Parathyroid adenoma (tissue), 2 donors: Measurements from ENCODE around the gene RFT1.
A peak's percentile ranks its signal among the peaks of the same experiment; 100 is the strongest.

Experiments used
- H2AFZ ChIP-seq: fragments of 300-600 bp; sonication (generic); one replicate; pipeline ENCODE4 v1.7.0; 2017; ENCODE audit warnings: antibody characterized with exemption, mild to moderate bottlenecking
- H3K27ac ChIP-seq: fragments of 300-600 bp; sonication (generic); one replicate; pipeline ENCODE4 v1.7.0; 2017
- H3K27me3 ChIP-seq: fragments of 300-600 bp; sonication (generic); one replicate; pipeline ENCODE4 v1.7.0; 2017; ENCODE audit warnings: low read length; ENCODE audit not compliant: control insufficient read depth, insufficient read depth
- H3K36me3 ChIP-seq: fragments of 300-600 bp; sonication (generic); one replicate; pipeline ENCODE4 v1.7.0; 2017; ENCODE audit warnings: low read length; ENCODE audit not compliant: control insufficient read depth, insufficient read depth
- H3K4me1 ChIP-seq: fragments of 300-600 bp; sonication (generic); one replicate; pipeline ENCODE4 v1.7.0; 2017; ENCODE audit warnings: control low read depth
- H3K4me2 ChIP-seq: fragments of 300-600 bp; sonication (generic); one replicate; pipeline ENCODE4 v1.7.0; 2017; ENCODE audit warnings: low read length
- H3K4me3 ChIP-seq: fragments of 300-600 bp; sonication (generic); one replicate; pipeline ENCODE4 v1.7.0; 2017; ENCODE audit warnings: low read depth, low read length
- H3K79me2 ChIP-seq: fragments of 300-600 bp; sonication (generic); one replicate; pipeline ENCODE4 v1.7.0; 2017; ENCODE audit warnings: control low read depth
- H3K9ac ChIP-seq: fragments of 300-600 bp; sonication (generic); one replicate; pipeline ENCODE4 v1.7.0; 2017; ENCODE audit warnings: mild to moderate bottlenecking
- H3K9me3 ChIP-seq: fragments of 300-600 bp; sonication (generic); one replicate; pipeline ENCODE4 v1.7.0; 2017; ENCODE audit warnings: low read length; ENCODE audit not compliant: control insufficient read depth
- TF ChIP-seq, protein P1 (sequence below): fragments of 300-600 bp; sonication (generic); IDR thresholded peaks from one replicate; pipeline ENCODE4 v1.7.0; 2017; ENCODE audit warnings: antibody characterized with exemption, mild to moderate bottlenecking
- donor health status: primary hyperparathyroidism.

Gene RFT1

GRCh38 chr3:53149699-53150098 is 19.5 kb upstream of the RFT1 start:
- H3K27ac ChIP-seq = no peak overlapping the region
- H2AFZ ChIP-seq = no peak overlapping the region
- no peaks in the 10 kb centered on the region for H3K9me3 ChIP-seq
- H3K4me3 ChIP-seq = no peak overlapping the region
- H3K4me2 ChIP-seq = no peak overlapping the region
- H3K4me1 ChIP-seq = peaks cover 20% of the 10 kb centered on the region
- TF ChIP-seq, protein P1, sequence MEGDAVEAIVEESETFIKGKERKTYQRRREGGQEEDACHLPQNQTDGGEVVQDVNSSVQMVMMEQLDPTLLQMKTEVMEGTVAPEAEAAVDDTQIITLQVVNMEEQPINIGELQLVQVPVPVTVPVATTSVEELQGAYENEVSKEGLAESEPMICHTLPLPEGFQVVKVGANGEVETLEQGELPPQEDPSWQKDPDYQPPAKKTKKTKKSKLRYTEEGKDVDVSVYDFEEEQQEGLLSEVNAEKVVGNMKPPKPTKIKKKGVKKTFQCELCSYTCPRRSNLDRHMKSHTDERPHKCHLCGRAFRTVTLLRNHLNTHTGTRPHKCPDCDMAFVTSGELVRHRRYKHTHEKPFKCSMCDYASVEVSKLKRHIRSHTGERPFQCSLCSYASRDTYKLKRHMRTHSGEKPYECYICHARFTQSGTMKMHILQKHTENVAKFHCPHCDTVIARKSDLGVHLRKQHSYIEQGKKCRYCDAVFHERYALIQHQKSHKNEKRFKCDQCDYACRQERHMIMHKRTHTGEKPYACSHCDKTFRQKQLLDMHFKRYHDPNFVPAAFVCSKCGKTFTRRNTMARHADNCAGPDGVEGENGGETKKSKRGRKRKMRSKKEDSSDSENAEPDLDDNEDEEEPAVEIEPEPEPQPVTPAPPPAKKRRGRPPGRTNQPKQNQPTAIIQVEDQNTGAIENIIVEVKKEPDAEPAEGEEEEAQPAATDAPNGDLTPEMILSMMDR = no peak
- no peak overlapping the region for H3K9ac ChIP-seq
- peaks cover 9% of the 10 kb centered on the region for H3K79me2 ChIP-seq
- no peaks in the 10 kb centered on the region for H3K36me3 ChIP-seq
- H3K27me3 ChIP-seq = no peaks in the 10 kb centered on the region

DNA sequence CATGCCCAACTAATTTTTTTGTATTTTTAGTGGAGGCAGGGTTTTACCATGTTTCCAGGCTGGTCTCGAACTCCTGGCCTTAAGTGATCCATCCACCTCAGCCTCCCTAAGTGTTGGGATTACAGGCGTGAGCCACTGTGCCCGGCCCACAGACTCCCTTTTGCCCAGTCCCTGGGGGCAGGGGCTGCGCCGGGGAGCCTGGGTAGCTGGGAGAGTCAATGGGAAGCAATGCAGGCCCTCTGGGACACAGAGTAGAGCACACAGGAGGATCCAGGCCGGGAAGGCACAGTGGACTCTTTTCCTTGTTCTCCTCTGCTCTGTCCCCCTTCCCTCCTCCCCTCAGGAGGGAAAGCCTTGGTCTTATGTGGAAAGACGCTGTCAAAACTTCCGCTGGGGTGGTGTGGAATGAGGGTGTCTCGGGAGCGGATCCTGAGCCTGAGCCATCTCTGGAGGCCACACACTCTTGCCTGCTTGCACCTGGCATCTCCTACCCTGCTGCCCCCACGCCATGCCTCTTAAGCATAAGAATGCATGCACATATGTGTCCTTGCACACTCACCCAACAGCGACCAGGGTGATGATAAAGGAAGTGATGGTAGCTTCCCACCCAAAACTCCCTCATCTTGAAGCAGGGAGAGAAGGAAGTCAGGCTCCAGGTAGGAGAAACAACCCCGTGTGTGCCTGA is 18.9 kb upstream of the RFT1 start:
- Histone ChIP-seq H2AFZ (no peak overlapping the region), H3K27ac (no peak overlapping the region), H3K4me2 (no peak overlapping the region), H3K27me3 (no peaks in the 10 kb centered on the region), H3K36me3 (no peaks in the 10 kb centered on the region), H3K9ac (no peak overlapping the region), H3K9me3 (no peaks in the 10 kb centered on the region), H3K4me3 (no peak overlapping the region), H3K4me1 (peaks cover 15% of the 10 kb centered on the region), H3K79me2 (peaks cover 9% of the 10 kb centered on the region)
- TF ChIP-seq, protein P1 = no peak

DNA sequence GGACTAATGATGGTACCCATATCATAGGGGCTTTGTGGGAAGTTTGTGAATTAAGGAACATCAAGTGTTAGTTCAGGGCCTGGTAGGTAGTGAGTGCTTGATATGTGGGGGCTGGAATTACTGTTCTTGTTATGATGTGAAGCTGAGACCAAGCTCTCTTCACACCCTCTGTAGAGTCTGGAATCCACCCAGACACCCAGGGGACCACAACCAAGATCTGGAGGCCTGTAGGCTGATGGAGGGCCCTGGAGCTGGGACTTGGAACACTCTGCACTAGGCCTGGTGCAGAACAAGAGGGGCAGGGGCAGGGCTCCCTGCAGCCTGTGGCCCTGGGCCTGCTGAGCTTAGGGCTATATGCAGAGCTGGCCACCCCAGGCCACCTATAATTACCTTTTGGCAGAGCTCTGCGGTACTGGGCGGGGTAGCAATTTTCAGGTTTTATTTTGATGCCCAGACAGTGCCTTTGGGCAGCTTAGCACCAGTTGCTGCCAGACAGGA is 17.7 kb upstream of the RFT1 start:
- H3K9me3 ChIP-seq = no peaks in the 10 kb centered on the region
- no peak overlapping the region for H3K9ac ChIP-seq
- peaks cover 4% of the 10 kb centered on the region for H3K79me2 ChIP-seq
- no peaks in the 10 kb centered on the region for H3K27me3 ChIP-seq
- H2AFZ ChIP-seq = no peak overlapping the region
- no peak overlapping the region for H3K4me2 ChIP-seq
- no peak overlapping the region for H3K4me3 ChIP-seq
- peaks cover 8% of the 10 kb centered on the region for H3K4me1 ChIP-seq
- H3K36me3 ChIP-seq = no peaks in the 10 kb centered on the region
- TF ChIP-seq, protein P1 = no peak
- H3K27ac ChIP-seq = no peak overlapping the region

DNA sequence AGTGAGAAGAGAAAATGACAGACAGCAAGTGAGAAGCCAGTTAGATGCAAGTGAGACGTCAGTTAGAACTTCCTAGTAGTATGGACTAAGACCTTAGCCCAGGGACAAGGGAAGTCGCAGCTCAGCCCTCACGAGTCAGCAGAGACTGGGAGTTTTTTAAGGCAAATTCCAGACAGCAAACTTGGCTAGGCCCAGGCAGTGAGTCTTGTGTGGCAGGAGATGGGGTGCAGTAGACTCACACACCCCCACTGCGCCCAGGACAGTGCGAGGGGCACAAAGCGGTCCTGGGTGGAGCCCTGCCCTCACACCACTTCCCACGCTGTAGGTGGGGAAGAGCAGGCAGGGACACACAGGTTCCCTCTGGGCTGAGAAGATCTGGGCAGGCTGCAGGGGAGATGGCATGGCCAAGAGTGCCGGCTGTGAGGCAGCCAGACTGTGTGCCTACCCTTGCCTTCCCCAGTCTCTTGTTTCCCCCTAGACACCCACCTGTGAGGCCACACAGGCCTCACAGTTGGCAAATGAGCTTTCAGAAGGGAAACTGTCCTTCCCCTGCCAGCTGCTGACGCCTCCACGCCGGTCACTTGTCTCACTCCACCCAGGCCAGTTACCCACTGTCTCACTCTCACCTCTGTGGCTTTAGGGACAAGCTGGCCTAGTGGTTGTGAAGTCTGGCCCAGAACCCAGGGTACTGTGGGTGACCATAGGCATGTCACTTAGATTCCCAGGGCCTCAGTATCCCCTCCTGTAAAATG is 17.1 kb upstream of the RFT1 start:
- peaks cover 4% of the 10 kb centered on the region for H3K79me2 ChIP-seq
- H3K27me3 ChIP-seq = no peaks in the 10 kb centered on the region
- no peak overlapping the region for H3K4me2 ChIP-seq
- no peaks in the 10 kb centered on the region for H3K36me3 ChIP-seq
- TF ChIP-seq, protein P1 = no peak
- H3K27ac ChIP-seq = no peak overlapping the region
- no peaks in the 10 kb centered on the region for H3K9me3 ChIP-seq
- peaks cover 8% of the 10 kb centered on the region for H3K4me1 ChIP-seq
- no peak overlapping the region for H3K9ac ChIP-seq
- peak overlapping the region; percentile 7 for H2AFZ ChIP-seq
- H3K4me3 ChIP-seq = no peak overlapping the region
